DOHH2 (cell line): ENCODE data around the gene CTNS.

Source experiments
- H3F3A ChIP-seq: fragments of 200-600 bp; sonication (generic), shearing (Covaris generic); 2 replicates; pipeline ENCODE4 v1.6.0; 2016; ENCODE audit warnings: antibody characterized with exemption, mild to moderate bottlenecking; ENCODE audit not compliant: control insufficient read depth, insufficient read depth
- H3K27ac ChIP-seq: fragments of 200-600 bp; sonication (generic); 2 replicates; pipeline ENCODE4 v1.5.1; 2014; ENCODE audit warnings: low read depth, mild to moderate bottlenecking, low read length, moderate library complexity
- H3K27me3 ChIP-seq: fragments of 200-600 bp; sonication (generic); 2 replicates; pipeline ENCODE4 v1.6.1; 2014; ENCODE audit warnings: mild to moderate bottlenecking, low read length, mixed read lengths; ENCODE audit not compliant: control insufficient read depth
- H3K36me3 ChIP-seq: fragments of 200-600 bp; sonication (generic); 2 replicates; pipeline ENCODE4 v1.6.1; 2014; ENCODE audit warnings: mild to moderate bottlenecking, low read length, moderate library complexity, mixed read lengths; ENCODE audit not compliant: control insufficient read depth
- H3K4me1 ChIP-seq: fragments of 200-600 bp; sonication (generic); 2 replicates; pipeline ENCODE4 v1.6.1; 2014; ENCODE audit warnings: mild to moderate bottlenecking, low read length, mixed read lengths; ENCODE audit not compliant: control insufficient read depth
- H3K4me2 ChIP-seq: fragments of 200-600 bp; sonication (generic); 2 replicates; pipeline ENCODE4 v1.6.0; 2014; ENCODE audit warnings: mild to moderate bottlenecking, low read length, moderate library complexity
- H3K4me3 ChIP-seq: fragments of 200-600 bp; sonication (generic); 2 replicates; pipeline ENCODE4 v1.5.1; 2014; ENCODE audit warnings: mild to moderate bottlenecking, low read length, mixed read lengths
- H3K79me2 ChIP-seq: fragments of 200-600 bp; sonication (generic); 2 replicates; pipeline ENCODE4 v1.6.1; 2014; ENCODE audit warnings: mild to moderate bottlenecking, low read length, mixed read lengths; ENCODE audit not compliant: control insufficient read depth
- H3K9me2 ChIP-seq: fragments of 200-600 bp; sonication (generic); replicated peaks from 2 replicates; pipeline ENCODE4 v1.6.1; 2014; ENCODE audit warnings: mild to moderate bottlenecking, low read length, mixed read lengths; ENCODE audit not compliant: control insufficient read depth
- H3K9me3 ChIP-seq: fragments of 200-600 bp; sonication (generic); 2 replicates; pipeline ENCODE4 v1.6.1; 2014; ENCODE audit warnings: antibody characterized with exemption, low read length, mixed read lengths; ENCODE audit not compliant: control insufficient read depth, insufficient read depth
- H4K20me1 ChIP-seq: fragments of 200-600 bp; sonication (generic); 2 replicates; pipeline ENCODE4 v1.6.0; 2014; ENCODE audit warnings: low read depth, mild to moderate bottlenecking, antibody characterized with exemption, low read length, moderate library complexity; ENCODE audit not compliant: control insufficient read depth, insufficient read depth
- CTCF ChIP-seq: fragments of 200-600 bp; sonication (generic); IDR thresholded peaks from one replicate; pipeline ENCODE4 v1.5.1; 2014; ENCODE audit warnings: antibody characterized with exemption, mild to moderate bottlenecking, low read depth, low read length; ENCODE audit not compliant: poor library complexity, severe bottlenecking
- EZH2phosphoT487 ChIP-seq: fragments of 200-600 bp; sonication (generic); IDR thresholded peaks from 2 replicates; pipeline ENCODE4 v1.6.1; 2017; ENCODE audit warnings: borderline replicate concordance, mild to moderate bottlenecking, antibody characterized with exemption, low read length, moderate library complexity, mixed read lengths

Gene CTNS

GRCh38 chr17:3603119-3603869, 33.3 kb upstream of the CTNS start:
- Histone ChIP-seq H3K4me1 (no peaks in the 10 kb centered on the region), H3K27me3 (no peaks in the 10 kb centered on the region; the same call in 1 of the 2 replicates), H3K4me3 (no peak overlapping the region), H3K36me3 (no peaks in the 10 kb centered on the region), H3K79me2 (no peaks in the 10 kb centered on the region), H3K9me2 (no peaks in the 10 kb centered on the region), H3F3A (no peaks in the 10 kb centered on the region), H3K4me2 (no peak overlapping the region), H4K20me1 (no peaks in the 10 kb centered on the region), H3K27ac (no peak overlapping the region), H3K9me3 (no peaks in the 10 kb centered on the region)
- TF ChIP-seq EZH2phosphoT487: no peak
- TF ChIP-seq CTCF: no peak

DNA sequence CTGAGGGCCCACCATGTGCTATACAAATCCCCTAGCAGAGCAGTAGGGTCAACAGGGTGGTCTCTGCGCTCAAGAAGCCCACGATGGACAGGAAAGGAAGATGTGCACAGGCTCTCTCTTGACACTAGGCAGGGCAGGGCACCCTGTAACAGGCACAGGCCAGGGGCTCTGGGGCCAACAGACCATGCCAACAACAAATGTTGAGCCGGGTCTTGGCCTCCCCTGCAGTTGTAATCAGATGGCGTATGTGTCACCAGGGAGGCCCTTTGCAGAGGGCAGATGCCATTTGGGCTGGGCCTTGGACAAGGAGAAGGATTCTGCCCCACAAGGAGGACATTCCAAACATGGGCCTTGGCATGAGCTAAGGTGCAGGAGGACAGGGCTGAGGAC, 32.7 kb upstream of the CTNS start:
- TF ChIP-seq CTCF (no peak), EZH2phosphoT487 (no peak)
- no peak overlapping the region for H3K27ac ChIP-seq
- H3K9me2 ChIP-seq: no peaks in the 10 kb centered on the region
- no peaks in the 10 kb centered on the region for H3K9me3 ChIP-seq
- no peaks in the 10 kb centered on the region for H3K4me1 ChIP-seq
- H3K4me3 ChIP-seq: no peak overlapping the region
- no peak overlapping the region for H3K4me2 ChIP-seq
- H3K79me2 ChIP-seq: no peaks in the 10 kb centered on the region
- H4K20me1 ChIP-seq: no peaks in the 10 kb centered on the region
- no peaks in the 10 kb centered on the region; the same call in 1 of the 2 replicates for H3K27me3 ChIP-seq
- H3K36me3 ChIP-seq: no peaks in the 10 kb centered on the region
- H3F3A ChIP-seq: no peaks in the 10 kb centered on the region

DNA sequence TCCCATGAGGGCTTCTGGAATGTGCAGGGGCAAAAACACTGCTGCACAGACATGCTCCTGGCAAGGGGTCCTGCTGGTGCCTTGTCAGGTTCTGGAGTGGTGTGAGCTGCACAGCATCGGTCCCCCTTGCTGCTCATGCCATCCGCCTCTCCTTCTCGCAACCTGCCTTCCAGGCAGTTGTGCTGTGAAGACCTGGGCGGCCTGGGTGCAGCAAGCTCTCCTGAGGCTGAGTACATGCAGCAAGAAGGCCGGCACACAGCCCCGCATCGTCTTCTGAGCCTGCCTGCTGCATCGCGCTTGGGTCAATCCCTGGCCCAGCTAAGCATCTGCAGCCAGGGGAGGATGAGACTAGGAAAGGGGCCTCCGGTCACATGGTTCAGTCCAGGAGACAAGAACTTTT, 26.9 kb upstream of the CTNS start:
- no peaks in the 10 kb centered on the region for H3K9me3 ChIP-seq
- H3K4me2 ChIP-seq: no peak overlapping the region
- no peaks in the 10 kb centered on the region for H3K27me3 ChIP-seq
- H3K27ac ChIP-seq: no peak overlapping the region
- H3K79me2 ChIP-seq: no peaks in the 10 kb centered on the region
- H3K4me1 ChIP-seq: no peaks in the 10 kb centered on the region
- H4K20me1 ChIP-seq: no peaks in the 10 kb centered on the region
- no peaks in the 10 kb centered on the region for H3K9me2 ChIP-seq
- TF ChIP-seq CTCF: no peak
- no peak for TF ChIP-seq EZH2phosphoT487
- peaks cover 15% of the 10 kb centered on the region for H3K36me3 ChIP-seq
- H3F3A ChIP-seq: no peaks in the 10 kb centered on the region
- H3K4me3 ChIP-seq: no peak overlapping the region
